Glutamatergic neuron (in vitro differentiated cells): ENCODE data around the gene PLEKHA7. TPM values are rescaled to one million over a fixed set of nuclear protein-coding genes. Genes with fewer than 3 reads are reported as not detected.
"Not testable (repeated sequence)": the region's sequence is repeated elsewhere in the genome, so short reads cannot be mapped to it uniquely, and the experiment has no call there.

ENCODE experiments used
- DNase-seq: peaks from one replicate; pipeline ENCODE4 v3.0.0; 2022
- H3K27ac Mint-ChIP-seq: one replicate; pipeline ENCODE4 v1.8.0; 2020; ENCODE audit warnings: mild to moderate bottlenecking, mixed read lengths, inconsistent platforms; ENCODE audit not compliant: unreplicated experiment
- H3K27me3 Mint-ChIP-seq: one replicate; pipeline ENCODE4 v1.8.0; 2020; ENCODE audit warnings: mild to moderate bottlenecking, moderate library complexity, mixed read lengths, inconsistent platforms; ENCODE audit not compliant: unreplicated experiment
- H3K36me3 Mint-ChIP-seq: one replicate; pipeline ENCODE4 v1.8.0; 2020; ENCODE audit warnings: mild to moderate bottlenecking, mixed read lengths, inconsistent platforms; ENCODE audit not compliant: unreplicated experiment
- H3K4me1 Mint-ChIP-seq: one replicate; pipeline ENCODE4 v1.8.0; 2020; ENCODE audit warnings: mild to moderate bottlenecking, low read depth, mixed read lengths, inconsistent platforms; ENCODE audit not compliant: unreplicated experiment
- H3K4me3 Mint-ChIP-seq: one replicate; pipeline ENCODE4 v1.8.0; 2020; ENCODE audit warnings: mild to moderate bottlenecking, mixed read lengths, inconsistent platforms; ENCODE audit not compliant: unreplicated experiment
- H3K9me3 Mint-ChIP-seq: one replicate; pipeline ENCODE4 v1.8.0; 2020; ENCODE audit warnings: mild to moderate bottlenecking, moderate library complexity, mixed read lengths, inconsistent platforms; ENCODE audit not compliant: unreplicated experiment
- total RNA-seq: library from RNA; stranded (reverse); fragmentation: NEBNext Ultra II Directional; extraction: Animal tissue kit (Norgen Biotek cat#: 25700); gene quantifications from one replicate; pipeline ENCODE4 v1.2.1, GENCODE V29; 2021; ENCODE audit not compliant: unreplicated experiment
- TF ChIP-seq, protein P1 (sequence below): fragments of 200-600 bp; sonication (generic); IDR thresholded peaks from one replicate; pipeline ENCODE4 v1.5.0; 2021; ENCODE audit not compliant: partially characterized antibody, unreplicated experiment

The PLEKHA7 gene
- total RNA-seq, 1 donor from 2014 or later: 5.7 TPM

DNA sequence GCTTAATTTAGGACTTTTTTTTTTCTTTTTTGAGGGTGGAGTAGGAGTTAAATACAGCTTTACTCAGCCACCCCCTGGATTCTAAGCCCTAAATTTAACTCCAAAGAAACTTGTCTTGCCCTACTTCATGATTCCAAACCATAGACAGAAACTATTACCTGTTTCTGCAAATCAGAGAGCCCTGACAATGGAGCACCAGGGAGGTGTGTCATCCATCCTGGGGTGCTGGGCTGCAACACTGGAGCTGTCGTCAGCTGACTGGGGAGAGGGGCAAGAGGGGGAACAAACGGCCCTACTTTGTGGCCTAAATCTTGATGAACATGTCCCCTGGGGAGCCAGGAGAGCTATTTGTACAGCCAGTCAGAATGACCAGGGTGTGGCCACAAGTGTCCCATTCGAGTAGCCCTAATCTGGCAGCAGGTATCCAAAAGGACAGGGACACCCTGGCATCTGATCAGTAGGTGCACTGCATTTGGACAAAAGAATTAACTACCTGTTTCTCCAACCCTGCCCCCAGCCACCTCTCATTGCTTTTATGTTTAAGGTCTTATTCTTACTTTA is 50.8 kb downstream of the PLEKHA7 start:
- Mint-ChIP-seq H3K27ac (no peak overlapping the region), H3K4me3 (no peak overlapping the region), H3K36me3 (no peaks in the 10 kb centered on the region), H3K27me3 (peaks cover 9% of the 10 kb centered on the region), H3K9me3 (peaks cover 2% of the 10 kb centered on the region), H3K4me1 (no peaks in the 10 kb centered on the region)
- no peak for DNase-seq
- TF ChIP-seq, protein P1, sequence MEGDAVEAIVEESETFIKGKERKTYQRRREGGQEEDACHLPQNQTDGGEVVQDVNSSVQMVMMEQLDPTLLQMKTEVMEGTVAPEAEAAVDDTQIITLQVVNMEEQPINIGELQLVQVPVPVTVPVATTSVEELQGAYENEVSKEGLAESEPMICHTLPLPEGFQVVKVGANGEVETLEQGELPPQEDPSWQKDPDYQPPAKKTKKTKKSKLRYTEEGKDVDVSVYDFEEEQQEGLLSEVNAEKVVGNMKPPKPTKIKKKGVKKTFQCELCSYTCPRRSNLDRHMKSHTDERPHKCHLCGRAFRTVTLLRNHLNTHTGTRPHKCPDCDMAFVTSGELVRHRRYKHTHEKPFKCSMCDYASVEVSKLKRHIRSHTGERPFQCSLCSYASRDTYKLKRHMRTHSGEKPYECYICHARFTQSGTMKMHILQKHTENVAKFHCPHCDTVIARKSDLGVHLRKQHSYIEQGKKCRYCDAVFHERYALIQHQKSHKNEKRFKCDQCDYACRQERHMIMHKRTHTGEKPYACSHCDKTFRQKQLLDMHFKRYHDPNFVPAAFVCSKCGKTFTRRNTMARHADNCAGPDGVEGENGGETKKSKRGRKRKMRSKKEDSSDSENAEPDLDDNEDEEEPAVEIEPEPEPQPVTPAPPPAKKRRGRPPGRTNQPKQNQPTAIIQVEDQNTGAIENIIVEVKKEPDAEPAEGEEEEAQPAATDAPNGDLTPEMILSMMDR: no peak

DNA sequence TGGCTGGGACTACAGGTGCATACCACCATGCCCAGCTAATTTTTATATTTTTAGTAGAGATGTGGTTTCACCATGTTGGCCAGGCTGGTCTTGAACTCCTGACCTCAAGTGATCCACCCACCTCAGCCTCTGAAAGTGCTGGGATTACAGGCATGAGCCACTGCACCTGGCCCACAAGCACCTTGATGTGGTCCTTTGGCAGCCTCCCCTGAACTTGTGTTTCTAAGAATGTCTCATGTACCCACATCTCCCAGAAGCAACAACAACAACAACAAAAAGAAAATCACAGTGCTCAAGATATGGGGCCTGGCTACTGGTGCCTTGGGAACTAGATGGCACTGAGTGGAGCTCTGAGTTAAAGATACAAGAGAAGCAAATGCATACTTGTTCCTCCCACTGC is 51.6 kb downstream of the PLEKHA7 start:
- H3K36me3 Mint-ChIP-seq, H3K4me3 Mint-ChIP-seq, H3K4me1 Mint-ChIP-seq, H3K27ac Mint-ChIP-seq, DNase-seq, H3K9me3 Mint-ChIP-seq, H3K27me3 Mint-ChIP-seq: not testable (repeated sequence)

DNA sequence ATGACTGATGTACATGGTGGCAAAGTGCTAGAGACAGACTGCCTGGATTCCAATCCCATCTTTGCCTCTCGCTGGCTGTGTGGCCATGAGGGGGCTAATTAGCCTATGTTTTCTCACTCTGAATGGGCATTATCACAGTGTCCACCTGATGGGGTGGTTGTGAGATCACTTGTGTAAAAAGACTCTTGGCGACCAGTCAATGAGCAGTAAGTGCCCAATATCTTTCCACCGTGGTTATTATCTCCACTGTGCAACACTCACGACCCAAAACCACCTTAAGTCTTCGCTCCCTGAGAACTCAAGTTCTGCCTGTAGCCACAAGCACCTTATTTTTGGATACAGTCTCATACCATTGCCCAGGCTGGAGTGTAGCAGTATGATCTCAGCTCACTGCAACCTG is 52.1 kb downstream of the PLEKHA7 start:
- Mint-ChIP-seq H3K27me3 (peaks cover 3% of the 10 kb centered on the region), H3K9me3 (peaks cover 2% of the 10 kb centered on the region)

DNA sequence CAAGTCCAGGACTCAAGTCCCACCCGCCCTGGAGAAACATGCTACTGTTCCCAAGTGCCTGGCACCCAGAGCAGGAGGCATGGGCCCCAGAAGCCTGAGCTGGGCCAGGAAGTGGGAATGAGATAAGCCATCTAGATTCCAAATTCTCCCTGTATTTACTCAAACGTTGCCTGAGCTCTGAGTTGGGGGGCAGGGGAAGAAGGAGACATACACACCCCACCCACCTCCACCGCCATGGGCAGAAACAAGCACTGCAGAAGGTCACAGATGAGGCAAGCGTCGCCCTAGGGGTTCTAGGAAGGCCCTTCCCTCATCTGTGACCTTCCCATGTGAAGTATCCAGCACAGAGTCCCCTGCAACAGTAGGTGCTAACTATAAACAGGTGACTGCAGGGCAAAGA is 54.0 kb downstream of the PLEKHA7 start:
- Mint-ChIP-seq H3K36me3 (no peaks in the 10 kb centered on the region), H3K4me3 (no peak overlapping the region), H3K4me1 (no peaks in the 10 kb centered on the region), H3K9me3 (peaks cover 2% of the 10 kb centered on the region), H3K27ac (no peak overlapping the region), H3K27me3 (peaks cover under 1% of the 10 kb centered on the region)
- TF ChIP-seq, protein P1: no peak
- no peak for DNase-seq

More for the DNA sequence above, 52.1 kb downstream of the PLEKHA7 start:
- no peaks in the 10 kb centered on the region for H3K36me3 Mint-ChIP-seq
- TF ChIP-seq, protein P1: no peak
- H3K4me3 Mint-ChIP-seq: no peak overlapping the region
- no peak overlapping the region for H3K27ac Mint-ChIP-seq
- no peak for DNase-seq
- H3K4me1 Mint-ChIP-seq: no peaks in the 10 kb centered on the region

DNA sequence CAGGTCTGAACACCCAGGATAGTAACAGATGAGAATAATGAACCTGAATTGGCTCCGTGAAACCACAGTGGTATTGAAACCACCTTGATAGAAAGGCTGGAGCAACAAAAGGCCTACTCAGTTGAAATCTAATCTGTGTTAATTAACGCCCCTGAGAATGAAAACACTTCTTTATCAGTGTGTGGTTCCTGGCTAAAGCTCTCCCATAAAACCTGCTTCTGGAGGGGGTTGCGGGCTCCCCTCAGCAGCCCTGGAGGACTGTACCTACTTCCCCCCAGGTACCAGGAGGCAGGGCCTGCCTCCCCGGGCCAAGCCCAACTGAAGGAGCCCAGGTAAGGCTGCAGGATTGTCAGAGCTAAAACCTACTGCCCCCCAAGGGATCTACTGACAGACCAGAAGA is 54.6 kb downstream of the PLEKHA7 start:
- H3K4me3 Mint-ChIP-seq: no peak overlapping the region
- H3K4me1 Mint-ChIP-seq: no peaks in the 10 kb centered on the region
- H3K27me3 Mint-ChIP-seq: no peaks in the 10 kb centered on the region
- TF ChIP-seq, protein P1: no peak
- H3K36me3 Mint-ChIP-seq: no peaks in the 10 kb centered on the region
- DNase-seq: no peak
- no peak overlapping the region for H3K27ac Mint-ChIP-seq
- H3K9me3 Mint-ChIP-seq: peaks cover 2% of the 10 kb centered on the region
